Fibroblast of upper back skin (primary cell): ENCODE measurements around the gene HELQ.
"Not testable (repeated sequence)": the region's sequence is repeated elsewhere in the genome, so short reads cannot be mapped to it uniquely, and the experiment has no call there.

Experiments
- DNase-seq: peaks from one replicate; pipeline ENCODE4 v3.0.0-alpha.2; 2013

Gene HELQ, protein sequence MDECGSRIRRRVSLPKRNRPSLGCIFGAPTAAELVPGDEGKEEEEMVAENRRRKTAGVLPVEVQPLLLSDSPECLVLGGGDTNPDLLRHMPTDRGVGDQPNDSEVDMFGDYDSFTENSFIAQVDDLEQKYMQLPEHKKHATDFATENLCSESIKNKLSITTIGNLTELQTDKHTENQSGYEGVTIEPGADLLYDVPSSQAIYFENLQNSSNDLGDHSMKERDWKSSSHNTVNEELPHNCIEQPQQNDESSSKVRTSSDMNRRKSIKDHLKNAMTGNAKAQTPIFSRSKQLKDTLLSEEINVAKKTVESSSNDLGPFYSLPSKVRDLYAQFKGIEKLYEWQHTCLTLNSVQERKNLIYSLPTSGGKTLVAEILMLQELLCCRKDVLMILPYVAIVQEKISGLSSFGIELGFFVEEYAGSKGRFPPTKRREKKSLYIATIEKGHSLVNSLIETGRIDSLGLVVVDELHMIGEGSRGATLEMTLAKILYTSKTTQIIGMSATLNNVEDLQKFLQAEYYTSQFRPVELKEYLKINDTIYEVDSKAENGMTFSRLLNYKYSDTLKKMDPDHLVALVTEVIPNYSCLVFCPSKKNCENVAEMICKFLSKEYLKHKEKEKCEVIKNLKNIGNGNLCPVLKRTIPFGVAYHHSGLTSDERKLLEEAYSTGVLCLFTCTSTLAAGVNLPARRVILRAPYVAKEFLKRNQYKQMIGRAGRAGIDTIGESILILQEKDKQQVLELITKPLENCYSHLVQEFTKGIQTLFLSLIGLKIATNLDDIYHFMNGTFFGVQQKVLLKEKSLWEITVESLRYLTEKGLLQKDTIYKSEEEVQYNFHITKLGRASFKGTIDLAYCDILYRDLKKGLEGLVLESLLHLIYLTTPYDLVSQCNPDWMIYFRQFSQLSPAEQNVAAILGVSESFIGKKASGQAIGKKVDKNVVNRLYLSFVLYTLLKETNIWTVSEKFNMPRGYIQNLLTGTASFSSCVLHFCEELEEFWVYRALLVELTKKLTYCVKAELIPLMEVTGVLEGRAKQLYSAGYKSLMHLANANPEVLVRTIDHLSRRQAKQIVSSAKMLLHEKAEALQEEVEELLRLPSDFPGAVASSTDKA

DNA sequence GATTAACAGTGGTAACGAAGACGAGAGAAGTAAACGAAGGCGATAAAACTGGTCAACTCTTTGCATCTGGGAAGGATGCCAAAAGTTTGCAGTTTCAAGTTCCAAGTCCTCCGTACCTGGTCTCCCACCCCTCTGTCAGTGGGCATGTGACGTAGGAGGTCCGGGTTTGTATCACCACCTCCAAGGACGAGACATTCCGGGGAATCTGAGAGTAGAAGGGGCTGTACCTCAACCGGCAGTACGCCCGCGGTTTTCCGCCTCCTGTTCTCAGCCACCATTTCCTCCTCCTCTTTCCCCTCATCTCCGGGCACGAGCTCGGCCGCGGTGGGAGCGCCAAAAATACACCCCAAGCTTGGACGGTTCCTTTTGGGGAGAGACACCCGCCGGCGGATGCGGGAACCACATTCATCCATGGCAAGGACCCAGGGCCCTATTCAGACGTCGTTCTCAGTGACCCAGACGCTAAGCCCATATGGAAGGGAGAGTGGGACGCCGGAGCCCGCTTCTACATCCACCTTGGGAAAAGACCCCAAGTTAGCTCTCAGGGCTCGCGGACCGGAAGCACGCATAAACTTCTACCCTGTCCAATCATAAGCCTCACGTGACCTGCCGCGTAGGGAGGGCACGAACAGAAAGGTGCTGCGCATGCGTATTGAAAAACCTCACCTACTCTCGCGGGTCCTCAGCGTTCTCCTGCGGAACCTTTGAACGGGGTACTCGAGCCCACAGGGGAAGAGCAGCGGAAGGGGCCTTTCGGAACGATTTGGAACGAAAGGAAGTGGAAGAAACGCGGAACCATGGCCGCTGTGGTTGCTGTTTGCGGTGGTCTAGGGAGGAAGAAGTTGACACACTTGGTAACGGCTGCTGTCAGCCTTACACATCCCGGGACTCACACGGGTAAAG is at the start of gene HELQ, which contains the start of gene MRPS18C:
TSS of gene HELQ (minus strand) at position 543 of the 903 bp plus-strand sequence. CDS start at position 413, 130 bp downstream.
TSS of gene MRPS18C (plus strand) at position 778 of the 903 bp plus-strand sequence. CDS start at position 798, 20 bp downstream.
- DNase-seq = peak; percentile 99

DNA sequence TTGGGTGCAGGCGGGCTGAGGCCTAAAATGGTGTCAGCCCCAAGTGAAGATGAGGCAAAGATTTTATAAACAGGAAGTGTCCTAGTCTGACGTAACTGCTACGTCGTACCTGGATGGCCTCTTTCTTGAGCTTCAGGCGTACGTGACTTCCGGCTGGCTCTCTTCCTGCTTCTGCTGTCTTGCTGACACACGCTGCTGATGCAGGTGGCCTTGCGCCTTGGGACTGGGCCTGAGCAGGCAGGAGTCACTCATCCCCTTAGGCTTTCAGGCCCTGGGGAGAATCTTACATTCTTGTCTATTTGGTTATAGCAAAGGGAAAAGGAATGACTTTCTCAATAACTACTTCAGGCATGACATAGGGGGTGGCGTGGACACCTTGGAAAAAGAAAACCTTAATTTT is 49.4 kb upstream of the HELQ start:
- DNase-seq = no peak

DNA sequence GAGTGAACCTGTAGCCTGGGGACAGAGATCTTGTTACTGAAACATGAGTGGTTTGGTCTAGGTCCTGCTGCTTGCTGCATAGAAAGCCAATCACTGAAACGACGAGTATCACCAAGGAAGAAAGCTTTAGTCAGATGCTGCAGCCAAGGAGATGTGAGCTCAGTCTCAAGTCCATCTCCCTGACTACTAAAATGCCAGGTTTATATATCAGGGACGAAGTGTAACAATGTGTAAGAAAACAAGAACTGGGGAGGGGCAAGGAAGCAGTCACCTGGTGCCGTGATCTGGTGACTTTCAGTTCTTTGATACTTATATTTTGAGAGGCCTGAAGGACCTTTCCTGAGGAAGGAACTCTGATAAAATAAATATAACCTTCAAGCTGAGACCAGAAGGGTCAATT is 48.9 kb upstream of the HELQ start:
- no peak for DNase-seq

DNA sequence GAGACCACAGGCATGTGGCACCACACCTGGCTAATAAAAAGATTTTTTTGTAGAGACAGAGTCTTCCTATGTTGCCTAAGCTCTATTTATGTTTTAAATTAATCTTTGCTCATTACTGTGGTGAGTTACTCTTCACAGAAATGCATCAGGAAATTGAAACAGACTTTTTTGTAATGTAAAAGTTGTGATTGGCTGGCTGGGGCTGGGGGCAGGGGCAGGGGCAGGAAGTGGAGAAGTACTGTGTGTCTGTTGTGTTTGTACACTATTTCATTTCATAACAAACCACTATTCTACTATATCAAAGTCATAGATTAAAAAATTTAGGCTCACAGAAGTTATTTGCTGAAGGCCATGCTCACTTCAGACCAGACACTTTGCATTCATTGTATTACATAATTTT is 48.4 kb upstream of the HELQ start:
- no peak for DNase-seq

DNA sequence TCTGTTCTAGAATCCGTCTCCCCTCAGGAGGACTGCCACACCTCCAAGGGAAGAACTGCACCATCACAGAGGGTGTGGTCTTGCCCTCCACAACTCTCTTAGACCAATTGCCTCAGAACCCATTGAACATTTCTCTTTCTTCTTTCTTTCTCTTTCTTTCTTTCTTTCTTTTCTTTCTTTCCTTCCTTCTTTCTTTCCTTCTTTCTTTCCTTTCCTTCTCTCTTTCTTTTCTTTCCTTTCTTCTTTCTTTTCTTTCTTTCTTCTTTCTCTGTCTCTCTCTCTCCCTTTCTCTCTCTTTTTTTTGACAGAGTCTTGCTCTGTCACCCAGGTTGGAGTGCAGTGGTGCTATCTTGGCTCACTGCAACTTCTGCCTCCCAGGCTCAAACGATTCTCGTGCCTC is 46.0 kb upstream of the HELQ start:
- not testable (repeated sequence) for DNase-seq

DNA sequence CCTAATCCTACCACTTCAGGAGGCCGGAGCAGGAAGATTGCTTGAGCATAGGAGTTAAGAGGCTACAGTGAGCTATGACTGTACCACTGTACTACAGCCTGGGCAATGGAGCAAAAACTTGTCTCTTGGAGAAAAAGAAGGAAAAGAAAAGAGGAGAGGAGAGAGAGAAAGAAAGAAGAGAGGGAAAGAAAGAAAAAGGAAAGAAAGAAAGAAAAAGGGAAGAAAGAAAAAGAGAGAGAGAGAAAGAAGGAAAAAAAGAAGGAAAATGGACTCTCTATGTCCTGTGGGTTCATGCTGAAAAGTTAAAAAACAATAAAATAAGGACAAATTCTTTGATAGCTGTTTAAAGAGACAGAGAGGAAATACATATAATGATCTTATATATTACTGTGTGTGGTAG is 42.6 kb upstream of the HELQ start:
- DNase-seq = no peak

DNA sequence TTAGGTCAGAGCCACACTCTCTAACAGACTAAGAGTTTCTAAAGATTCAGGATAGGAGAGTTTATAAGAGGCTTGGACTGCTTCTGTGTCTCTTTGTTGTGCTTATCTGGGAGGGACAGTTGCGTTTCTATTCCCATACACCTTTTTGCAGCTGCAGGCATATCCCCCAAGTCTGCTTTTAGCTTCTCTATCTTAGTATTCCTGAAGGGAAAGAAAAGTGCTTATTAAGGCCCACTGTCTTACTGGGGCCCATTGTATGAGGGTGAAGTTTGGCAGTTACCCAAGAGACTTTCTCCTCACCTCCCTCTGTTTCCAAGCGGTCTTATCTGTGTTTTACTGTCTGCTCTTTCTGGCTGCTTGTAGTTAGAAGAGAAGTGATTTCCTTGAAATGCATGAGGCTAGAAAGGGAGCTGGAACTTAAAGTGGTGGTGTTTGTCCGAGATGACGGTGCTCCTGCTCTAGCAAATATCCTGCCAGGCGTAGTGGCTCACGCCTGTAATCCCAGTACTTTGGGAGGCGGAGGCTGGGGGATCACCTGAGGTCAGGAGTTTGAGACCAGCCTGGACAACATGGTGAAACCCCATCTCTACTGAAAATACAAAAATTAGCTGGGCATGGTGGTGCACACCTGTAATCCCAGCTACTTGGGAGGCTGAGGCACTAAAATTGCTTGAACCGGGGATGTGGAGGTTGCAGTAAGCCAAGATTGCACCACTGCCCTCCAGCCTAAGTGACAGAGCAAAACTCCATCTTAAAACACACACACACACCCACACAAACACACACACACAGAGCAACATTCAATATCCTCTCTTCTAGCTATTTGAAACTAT is 40.7 kb upstream of the HELQ start:
- not testable (repeated sequence) for DNase-seq

DNA sequence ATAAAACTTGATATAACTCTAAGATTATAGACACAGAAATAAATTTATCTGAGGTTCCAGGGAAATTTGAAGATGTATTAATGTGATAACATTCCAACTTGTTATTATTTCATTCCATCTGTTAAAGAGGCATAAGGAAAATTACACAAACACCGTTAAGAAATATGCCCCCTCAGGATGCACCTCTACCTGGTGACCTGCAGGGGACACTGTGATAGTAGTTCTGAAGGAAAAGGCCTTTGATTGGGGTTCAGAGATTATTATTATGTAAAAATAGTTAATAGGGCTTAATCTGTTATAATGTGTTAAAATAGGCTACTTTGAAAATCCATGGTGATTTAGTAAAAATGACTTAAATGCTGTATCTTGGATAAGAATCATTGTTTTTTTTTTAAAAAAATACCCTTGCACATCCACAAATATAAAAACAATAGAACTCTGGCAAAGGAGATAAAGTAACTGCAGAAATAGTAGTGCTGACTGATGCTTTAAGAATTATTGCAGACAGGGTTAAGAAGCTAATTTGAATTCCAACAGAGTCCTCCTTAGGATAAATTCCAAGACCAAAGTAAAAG is 35.3 kb upstream of the HELQ start:
- DNase-seq = peak; percentile 27

DNA sequence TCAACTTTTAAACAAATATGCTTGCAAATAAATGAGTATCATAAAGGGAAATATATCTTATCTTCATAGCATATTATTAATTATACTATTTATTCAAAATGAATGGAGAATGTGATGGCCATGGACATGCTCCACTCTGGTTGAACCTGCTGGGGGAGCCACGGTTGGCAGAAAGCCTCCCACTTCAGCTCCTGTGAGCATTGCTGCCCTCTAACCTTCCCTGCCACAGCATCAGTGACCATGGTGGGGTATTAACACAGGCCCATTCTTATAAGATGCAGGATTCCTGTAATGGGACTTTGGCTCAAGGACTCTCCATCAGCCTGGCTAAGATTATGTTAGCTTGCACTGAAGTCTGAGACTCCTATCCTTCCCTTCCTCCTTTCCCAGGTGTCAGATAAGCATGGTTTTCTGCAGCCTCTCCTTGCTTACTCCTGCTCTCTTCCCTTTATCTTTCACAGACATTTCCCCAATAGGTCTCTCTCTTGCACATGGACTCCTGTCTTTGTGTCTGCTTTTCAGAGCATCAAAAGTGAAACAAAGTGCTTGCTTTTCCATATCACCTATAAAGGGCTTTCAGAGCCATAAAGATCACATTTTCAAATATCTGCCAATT is 34.2 kb upstream of the HELQ start:
- no peak for DNase-seq

DNA sequence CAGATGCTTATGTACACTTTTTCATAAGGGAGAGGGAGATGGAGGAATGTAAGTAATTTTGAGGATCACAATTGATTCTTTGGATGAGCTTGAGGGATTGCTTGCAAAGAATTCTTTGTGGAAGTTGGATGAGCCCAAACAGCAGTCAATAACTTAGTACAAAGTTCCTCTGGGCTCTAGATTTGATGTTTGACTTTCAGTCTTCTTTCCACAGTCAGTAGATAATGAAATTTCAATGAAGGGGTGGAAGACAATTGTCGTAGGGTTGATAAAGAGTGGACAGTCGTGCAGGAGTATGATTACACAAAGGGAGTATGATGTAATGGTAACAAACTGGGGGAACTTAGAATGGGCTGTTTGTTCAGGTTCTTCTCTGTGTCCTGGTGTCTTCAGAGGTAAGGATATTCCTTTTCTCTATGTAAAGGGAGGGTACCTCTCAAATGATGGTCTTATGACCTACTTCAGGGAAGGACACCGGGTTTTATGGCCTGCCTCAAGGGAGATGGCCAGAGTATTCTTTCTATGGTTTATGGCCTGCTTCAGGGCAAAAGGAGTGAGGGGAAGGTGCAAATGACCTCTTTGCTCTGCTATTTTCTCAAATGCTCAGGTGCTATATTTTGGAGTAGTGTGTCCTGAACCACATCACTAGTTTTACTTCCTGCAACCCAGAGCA is 31.0 kb upstream of the HELQ start:
- no peak for DNase-seq

DNA sequence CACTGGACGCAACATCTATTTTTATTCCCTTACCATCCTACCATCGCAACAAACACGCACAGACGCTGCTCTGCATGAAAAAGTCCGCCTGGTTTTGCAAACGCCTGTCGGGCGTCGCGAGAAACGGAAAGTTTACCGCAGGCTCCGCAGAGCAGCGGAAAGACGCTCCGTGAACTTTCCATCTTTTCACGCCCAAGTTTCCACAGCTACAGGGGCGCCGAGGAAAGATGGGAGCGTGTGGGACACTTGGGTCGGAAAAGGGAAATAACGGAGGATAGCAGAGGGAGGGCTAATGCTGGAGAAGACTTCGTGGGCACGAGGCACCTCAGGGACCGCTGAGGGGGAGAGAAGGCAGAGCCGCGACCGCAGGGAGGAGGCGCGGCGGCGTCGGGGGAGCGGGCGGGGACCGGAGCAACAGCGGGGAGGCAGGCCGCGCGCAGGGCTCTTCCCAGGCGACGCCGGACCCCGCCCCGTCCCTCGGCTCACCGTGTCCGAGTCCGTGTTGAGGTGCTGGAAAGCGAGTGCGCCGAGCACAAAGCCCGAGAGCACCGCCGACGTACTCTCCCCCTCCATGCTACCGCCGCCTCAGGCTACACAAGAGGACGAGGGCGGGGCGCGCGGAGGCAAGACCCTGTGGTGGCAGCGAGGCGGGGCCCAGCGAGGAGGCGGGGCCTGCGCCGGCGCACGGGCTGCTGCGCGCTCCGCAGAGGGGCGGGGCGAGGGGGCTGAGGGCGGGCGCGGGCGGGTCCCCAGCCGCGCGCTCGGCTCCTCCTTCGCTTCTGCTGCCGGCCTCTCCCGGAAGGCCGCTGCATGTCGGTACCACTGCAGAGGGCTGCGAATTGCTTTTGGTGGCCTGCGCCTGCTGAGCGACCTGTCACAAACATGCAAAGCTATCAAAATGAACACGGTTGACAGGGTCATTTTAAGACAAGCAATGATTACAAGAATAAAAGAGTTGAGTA is 29.2 kb upstream of the HELQ start, which contains the start of gene ABRAXAS1:
TSS of gene ABRAXAS1 (minus strand) at position 601 of the 962 bp plus-strand sequence. CDS start at position 573, 28 bp downstream.
- peak; percentile 92 for DNase-seq

DNA sequence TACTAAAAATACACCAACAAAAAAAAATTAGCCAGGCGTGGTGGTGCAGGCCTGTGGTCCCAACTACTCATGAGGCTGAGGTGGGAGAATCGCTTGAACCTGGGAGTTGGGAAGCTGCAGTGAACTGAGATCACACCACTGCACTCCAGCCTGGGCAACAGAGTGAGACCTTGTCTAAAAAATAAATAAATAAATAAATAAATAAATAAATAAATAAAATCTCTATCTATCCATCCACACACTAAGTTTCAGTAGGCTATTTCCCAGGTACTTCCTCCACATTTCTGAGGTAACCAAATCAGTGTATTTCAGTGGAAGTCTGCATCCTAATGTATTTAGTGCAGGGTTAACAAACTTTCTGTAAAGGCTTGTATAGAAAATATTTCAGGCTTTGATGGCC is 18.3 kb upstream of the HELQ start:
- no peak for DNase-seq

DNA sequence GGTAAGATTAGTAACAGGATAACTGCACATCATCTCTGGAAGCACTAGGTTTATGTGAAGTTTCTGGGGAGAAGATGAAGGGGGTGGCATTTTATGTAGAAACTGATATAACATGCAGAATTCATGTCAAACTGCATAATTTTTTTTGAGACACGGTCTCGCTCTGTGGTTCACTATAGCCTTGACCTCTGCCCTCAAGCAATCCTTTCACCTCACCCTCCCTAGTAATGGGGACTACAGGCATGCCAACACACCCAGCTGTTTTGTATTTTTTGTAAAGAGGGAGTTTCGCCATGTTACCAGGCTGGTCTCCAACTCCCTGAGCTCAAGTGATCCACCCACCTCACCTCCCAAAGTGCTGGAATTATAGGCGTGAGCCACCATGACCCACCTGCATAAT is 17.8 kb upstream of the HELQ start:
- DNase-seq = no peak

DNA sequence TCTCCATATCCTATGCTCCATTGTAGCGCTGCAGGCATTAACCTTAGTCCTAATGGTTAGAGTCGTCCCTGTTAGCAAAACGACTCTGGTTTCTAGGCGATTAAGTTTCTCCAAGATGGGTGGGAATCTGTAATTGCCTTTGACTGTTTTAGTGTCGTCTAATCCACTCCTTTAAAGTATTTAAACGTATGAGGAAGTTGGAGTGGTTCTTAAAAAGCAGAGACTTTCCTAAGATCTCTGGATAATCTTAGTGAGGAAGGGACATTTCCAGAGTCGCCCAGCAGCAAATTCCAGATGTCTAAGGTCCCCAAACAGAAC is 520 bp upstream of the HELQ start:
- DNase-seq = no peak

DNA sequence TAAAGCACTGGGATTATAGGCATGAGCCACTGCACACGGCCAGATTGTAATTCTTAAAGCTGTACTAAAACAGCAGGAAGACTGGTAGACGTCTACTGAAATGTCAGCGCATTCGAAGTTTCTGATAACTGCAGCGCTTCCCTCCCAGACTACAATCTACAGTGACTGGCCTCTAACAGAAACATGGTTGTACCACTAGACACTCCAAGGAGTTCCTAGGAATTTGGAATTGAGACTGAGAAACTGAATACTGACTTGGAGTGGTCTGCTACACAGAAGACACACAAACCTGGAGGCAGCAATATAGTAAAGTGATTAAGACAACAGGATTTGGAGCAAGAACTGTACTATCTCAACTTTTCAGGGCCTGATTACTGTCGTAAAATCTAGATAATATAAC is 937 bp downstream of the HELQ start:
- peak; percentile 1 for DNase-seq

DNA sequence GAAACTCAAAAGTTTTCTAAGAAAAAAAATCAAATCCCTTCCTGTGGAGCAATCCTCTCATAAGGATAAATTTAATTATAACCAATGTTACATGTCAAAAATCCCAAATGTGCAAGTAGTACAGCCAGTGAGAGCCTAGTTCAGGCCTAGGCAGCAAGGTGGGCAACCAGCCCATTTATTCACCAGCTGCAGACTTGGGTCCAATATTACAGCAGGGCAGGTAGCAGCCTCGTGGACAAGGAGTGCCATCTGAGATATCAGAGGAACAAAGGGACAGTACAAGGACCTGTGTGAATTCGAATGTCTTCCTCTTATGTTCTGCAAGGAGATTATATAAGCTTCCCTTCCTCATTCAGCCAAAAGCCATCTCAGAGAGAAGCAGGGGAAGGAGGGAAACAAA is 6.6 kb downstream of the HELQ start:
- DNase-seq = no peak

DNA sequence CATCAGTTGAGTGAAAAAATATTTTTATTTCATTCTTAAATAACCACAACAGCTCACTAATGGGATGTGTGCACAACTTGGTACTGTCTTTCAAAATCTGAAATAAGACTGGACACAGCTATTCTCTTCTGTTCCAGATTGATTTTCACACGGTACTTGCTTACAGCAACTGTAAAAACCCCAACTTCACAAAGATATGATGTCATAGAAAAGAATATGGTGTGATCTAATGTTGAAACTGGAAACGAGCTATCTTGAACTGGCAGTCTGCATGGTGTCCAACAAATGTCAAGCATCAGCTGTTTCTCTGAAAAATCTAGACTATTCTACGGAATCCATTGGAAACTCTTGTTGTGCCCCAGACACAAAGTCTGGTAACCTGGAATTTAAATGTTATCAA is 14.7 kb downstream of the HELQ start:
- DNase-seq = no peak

DNA sequence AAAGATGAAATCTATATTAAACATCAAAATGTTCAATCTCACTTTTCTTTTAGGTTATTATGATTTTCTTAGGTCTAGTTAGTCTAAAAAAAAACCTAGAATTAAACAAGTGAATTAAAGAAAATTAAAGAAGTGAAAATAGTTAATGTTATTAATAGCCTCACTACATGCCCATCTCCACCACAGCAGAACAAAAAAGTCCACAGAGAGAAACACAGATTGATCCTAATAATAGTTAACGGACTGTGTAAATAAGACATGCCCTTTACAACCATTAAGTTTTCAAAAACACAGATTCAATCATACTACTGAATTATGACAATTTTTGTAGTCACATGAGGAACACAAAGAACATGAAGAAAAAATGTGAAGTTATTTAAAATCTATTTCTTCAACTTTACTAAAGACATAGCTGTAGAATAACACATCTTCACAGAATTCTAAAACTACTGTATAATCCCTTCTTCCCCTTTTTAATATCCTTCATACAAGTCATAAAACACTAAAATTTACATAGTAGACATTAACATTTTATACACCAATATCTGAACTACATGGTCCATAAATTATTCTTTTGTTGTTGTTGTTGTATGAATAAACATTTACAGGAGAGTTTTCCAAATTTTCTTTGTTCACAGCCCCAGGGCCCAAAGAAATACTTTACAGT is 15.3 kb downstream of the HELQ start:
- no peak for DNase-seq
